ENCODE data around the gene APEH. TPM values are rescaled to one million over a fixed set of nuclear protein-coding genes. Genes with fewer than 3 reads are reported as not detected.
A peak's percentile ranks its signal among the peaks of the same experiment; 100 is the strongest.

The APEH gene
- total and polyA plus RNA-seq, 10 of the 15 experiments (the other 5 are each of a cell fraction or from before 2014, with no cell fraction given): 74.4 to 214 (median 131) TPM

DNA sequence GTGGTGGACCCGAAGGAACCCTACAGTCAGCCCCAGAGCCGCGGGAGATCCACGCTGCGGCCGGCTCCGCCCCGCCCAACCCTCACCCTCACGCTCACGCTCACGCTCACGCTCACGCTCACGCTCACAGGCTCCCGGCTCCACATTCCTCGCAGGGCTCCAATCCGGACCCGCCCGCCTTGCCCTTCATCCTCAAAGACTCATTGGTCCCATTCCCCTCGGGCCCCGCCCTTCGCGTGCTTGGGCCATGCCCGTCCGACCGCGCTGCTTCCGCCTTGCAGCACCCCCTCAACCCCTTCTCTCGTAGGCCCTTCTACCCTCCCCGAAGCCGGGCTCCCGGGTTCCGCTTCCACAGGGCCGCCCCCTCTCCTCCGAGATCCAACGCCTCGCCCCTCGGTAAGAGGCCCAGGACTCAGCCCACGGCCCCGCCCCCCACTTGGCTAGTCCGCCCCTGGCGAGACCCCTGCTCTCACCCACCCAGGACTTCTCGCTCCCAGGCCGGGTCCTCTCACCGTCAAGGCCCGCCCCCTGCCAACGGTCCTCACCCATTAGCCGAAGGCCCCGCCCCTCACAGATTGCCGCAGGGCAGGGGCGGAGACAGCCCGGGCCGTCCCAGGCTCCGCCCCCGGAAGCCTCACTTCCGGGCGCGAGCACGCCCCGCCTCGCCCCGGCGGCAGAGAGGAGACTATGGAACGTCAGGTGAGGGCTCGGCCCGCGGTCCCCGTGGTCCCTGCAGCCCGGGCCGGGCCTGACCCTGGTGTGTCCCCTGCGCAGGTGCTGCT, at the start of gene APEH (continued):
- TF ChIP-seq, protein P1, sequence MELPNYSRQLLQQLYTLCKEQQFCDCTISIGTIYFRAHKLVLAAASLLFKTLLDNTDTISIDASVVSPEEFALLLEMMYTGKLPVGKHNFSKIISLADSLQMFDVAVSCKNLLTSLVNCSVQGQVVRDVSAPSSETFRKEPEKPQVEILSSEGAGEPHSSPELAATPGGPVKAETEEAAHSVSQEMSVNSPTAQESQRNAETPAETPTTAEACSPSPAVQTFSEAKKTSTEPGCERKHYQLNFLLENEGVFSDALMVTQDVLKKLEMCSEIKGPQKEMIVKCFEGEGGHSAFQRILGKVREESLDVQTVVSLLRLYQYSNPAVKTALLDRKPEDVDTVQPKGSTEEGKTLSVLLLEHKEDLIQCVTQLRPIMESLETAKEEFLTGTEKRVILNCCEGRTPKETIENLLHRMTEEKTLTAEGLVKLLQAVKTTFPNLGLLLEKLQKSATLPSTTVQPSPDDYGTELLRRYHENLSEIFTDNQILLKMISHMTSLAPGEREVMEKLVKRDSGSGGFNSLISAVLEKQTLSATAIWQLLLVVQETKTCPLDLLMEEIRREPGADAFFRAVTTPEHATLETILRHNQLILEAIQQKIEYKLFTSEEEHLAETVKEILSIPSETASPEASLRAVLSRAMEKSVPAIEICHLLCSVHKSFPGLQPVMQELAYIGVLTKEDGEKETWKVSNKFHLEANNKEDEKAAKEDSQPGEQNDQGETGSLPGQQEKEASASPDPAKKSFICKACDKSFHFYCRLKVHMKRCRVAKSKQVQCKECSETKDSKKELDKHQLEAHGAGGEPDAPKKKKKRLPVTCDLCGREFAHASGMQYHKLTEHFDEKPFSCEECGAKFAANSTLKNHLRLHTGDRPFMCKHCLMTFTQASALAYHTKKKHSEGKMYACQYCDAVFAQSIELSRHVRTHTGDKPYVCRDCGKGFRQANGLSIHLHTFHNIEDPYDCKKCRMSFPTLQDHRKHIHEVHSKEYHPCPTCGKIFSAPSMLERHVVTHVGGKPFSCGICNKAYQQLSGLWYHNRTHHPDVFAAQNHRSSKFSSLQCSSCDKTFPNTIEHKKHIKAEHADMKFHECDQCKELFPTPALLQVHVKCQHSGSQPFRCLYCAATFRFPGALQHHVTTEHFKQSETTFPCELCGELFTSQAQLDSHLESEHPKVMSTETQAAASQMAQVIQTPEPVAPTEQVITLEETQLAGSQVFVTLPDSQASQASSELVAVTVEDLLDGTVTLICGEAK (IDR thresholded peaks at IDR 0.05; ENCODE audit: borderline replicate concordance): peak; percentile 95
- TF ChIP-seq TCF12 (IDR thresholded peaks at IDR 0.05; ENCODE audit: low read depth, low read length): peak; percentile 6; the same call in 1 of the 2 replicates
- TF ChIP-seq YY1 (IDR thresholded peaks at IDR 0.05; ENCODE audit: low read depth, low read length): peak; percentile 58; the same call in 1 of the 2 replicates
- no peak for TF ChIP-seq PAX8 (IDR thresholded peaks at IDR 0.05)
- peak; percentile 24; the same call in 1 of the 2 replicates for TF ChIP-seq CBFB (IDR thresholded peaks at IDR 0.05; ENCODE audit: low read depth)
- TF ChIP-seq SMARCA5 (IDR thresholded peaks at IDR 0.05): 0 out of 2 replicates have a peak, but pooled peaks have one; percentile 31
- no peak for TF ChIP-seq ZNF384 (IDR thresholded peaks at IDR 0.05; ENCODE audit: borderline replicate concordance, low read depth, low read length)
- TF ChIP-seq RAD21 (IDR thresholded peaks at IDR 0.05; ENCODE audit: insufficient read depth, low read depth, low read length): no peak
- TF ChIP-seq, protein P2, sequence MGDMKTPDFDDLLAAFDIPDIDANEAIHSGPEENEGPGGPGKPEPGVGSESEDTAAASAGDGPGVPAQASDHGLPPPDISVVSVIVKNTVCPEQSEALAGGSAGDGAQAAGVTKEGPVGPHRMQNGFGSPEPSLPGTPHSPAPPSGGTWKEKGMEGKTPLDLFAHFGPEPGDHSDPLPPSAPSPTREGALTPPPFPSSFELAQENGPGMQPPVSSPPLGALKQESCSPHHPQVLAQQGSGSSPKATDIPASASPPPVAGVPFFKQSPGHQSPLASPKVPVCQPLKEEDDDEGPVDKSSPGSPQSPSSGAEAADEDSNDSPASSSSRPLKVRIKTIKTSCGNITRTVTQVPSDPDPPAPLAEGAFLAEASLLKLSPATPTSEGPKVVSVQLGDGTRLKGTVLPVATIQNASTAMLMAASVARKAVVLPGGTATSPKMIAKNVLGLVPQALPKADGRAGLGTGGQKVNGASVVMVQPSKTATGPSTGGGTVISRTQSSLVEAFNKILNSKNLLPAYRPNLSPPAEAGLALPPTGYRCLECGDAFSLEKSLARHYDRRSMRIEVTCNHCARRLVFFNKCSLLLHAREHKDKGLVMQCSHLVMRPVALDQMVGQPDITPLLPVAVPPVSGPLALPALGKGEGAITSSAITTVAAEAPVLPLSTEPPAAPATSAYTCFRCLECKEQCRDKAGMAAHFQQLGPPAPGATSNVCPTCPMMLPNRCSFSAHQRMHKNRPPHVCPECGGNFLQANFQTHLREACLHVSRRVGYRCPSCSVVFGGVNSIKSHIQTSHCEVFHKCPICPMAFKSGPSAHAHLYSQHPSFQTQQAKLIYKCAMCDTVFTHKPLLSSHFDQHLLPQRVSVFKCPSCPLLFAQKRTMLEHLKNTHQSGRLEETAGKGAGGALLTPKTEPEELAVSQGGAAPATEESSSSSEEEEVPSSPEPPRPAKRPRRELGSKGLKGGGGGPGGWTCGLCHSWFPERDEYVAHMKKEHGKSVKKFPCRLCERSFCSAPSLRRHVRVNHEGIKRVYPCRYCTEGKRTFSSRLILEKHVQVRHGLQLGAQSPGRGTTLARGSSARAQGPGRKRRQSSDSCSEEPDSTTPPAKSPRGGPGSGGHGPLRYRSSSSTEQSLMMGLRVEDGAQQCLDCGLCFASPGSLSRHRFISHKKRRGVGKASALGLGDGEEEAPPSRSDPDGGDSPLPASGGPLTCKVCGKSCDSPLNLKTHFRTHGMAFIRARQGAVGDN (IDR thresholded peaks at IDR 0.05): peak; percentile 95
- TF ChIP-seq IKZF2 (IDR thresholded peaks at IDR 0.05): peak in 1 of 2 experiments; percentile 48; a peak in 3 of 4 replicates
- TF ChIP-seq PAX5 (IDR thresholded peaks at IDR 0.05; ENCODE audit: borderline replicate concordance, low read depth, low read length): no peak
- TF ChIP-seq ZNF24 (IDR thresholded peaks at IDR 0.05): no peak
- no peak for TF ChIP-seq BMI1 (IDR thresholded peaks at IDR 0.05; ENCODE audit: borderline replicate concordance)
- TF ChIP-seq RUNX3 (IDR thresholded peaks at IDR 0.05; ENCODE audit: low read length): peak; percentile 54; the same call in 1 of the 2 replicates
- TF ChIP-seq BHLHE40 (IDR thresholded peaks at IDR 0.05; ENCODE audit: borderline replicate concordance in 1 of 2, low read depth in 2 of 2, low read length in 1 of 2): peak; percentile 76 to 90
- TF ChIP-seq, protein P3, sequence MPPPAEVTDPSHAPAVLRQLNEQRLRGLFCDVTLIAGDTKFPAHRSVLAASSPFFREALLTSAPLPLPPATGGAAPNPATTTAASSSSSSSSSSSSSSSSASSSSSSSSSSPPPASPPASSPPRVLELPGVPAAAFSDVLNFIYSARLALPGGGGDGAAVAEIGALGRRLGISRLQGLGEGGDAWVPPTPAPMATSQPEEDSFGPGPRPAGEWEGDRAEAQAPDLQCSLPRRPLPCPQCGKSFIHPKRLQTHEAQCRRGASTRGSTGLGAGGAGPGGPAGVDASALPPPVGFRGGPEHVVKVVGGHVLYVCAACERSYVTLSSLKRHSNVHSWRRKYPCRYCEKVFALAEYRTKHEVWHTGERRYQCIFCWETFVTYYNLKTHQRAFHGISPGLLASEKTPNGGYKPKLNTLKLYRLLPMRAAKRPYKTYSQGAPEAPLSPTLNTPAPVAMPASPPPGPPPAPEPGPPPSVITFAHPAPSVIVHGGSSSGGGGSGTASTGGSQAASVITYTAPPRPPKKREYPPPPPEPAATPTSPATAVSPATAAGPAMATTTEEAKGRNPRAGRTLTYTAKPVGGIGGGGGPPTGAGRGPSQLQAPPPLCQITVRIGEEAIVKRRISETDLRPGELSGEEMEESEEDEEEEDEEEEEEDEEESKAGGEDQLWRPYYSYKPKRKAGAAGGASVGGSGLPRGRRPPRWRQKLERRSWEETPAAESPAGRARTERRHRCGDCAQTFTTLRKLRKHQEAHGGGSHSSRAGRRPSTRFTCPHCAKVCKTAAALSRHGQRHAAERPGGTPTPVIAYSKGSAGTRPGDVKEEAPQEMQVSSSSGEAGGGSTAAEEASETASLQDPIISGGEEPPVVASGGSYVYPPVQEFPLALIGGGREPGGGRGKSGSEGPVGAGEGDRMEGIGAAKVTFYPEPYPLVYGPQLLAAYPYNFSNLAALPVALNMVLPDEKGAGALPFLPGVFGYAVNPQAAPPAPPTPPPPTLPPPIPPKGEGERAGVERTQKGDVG (CRISPR knock-in tag; IDR thresholded peaks at IDR 0.05): no peak
- no peak for TF ChIP-seq ZNF207 (IDR thresholded peaks at IDR 0.05; ENCODE audit: borderline replicate concordance)
- TF ChIP-seq IKZF1 (conservative IDR thresholded peaks at IDR 0.05): peak; percentile 49
- TF ChIP-seq FOXM1 (IDR thresholded peaks at IDR 0.05; ENCODE audit: low read depth, low read length): no peak

All from GM12878 (cell line).